ENCODE measurements around the gene REEP1. TPM values are rescaled to one million over a fixed set of nuclear protein-coding genes. Genes with fewer than 3 reads are reported as not detected.
A peak's percentile ranks its signal among the peaks of the same experiment; 100 is the strongest.

REEP1 gene
- total and polyA plus RNA-seq, 2 of the 13 experiments (the other 11 are each of a cell fraction or from before 2014, with no cell fraction given) = 0.27 TPM; not detected in 1

DNA sequence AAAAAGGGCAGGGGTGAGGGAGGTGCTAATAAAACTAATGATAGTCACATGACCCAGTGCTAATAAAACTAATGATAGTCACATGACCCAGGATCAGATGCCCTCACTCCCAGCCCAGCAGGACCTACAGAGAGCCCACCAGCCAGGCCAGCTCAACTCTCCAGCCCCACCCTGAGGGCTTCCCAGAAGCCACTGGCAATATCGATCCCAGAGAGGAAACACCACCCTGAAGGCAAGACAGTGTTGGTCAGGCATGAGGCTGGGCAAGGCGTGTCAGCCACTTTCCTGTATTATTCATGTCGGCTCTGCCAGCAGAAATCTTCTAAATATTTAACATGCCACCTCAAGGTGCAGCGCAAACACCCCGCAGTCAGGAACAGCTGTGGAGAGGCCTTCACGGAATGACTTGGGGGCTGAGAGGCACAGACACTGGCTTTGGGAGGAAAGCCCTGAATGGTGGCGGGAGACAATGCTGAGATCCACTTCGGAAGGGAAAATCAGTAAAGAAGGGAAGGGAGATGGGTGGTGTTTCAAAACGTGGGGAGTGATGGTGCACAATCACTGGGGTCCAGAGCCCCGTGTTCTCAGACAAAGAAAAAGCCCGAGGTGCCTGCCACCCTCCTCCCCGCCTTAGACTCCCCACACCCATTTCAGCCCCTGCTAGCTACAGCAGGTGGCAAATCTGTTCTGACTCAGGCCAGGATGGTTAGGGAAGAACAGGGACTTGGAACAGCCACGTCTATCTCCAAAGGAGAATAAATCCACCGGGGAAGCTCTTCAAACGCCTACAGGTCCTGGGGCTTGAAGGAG is 1.4 kb downstream of the REEP1 start (continued):
- TF ChIP-seq, protein P1, sequence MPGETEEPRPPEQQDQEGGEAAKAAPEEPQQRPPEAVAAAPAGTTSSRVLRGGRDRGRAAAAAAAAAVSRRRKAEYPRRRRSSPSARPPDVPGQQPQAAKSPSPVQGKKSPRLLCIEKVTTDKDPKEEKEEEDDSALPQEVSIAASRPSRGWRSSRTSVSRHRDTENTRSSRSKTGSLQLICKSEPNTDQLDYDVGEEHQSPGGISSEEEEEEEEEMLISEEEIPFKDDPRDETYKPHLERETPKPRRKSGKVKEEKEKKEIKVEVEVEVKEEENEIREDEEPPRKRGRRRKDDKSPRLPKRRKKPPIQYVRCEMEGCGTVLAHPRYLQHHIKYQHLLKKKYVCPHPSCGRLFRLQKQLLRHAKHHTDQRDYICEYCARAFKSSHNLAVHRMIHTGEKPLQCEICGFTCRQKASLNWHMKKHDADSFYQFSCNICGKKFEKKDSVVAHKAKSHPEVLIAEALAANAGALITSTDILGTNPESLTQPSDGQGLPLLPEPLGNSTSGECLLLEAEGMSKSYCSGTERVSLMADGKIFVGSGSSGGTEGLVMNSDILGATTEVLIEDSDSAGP (CRISPR knock-in tag; IDR thresholded peaks at IDR 0.05; ENCODE audit: borderline replicate concordance) = 0 out of 2 replicates have a peak, but pooled peaks have one; percentile 17
- no peak for TF ChIP-seq ZNF598 (CRISPR knock-in tag; IDR thresholded peaks at IDR 0.05; ENCODE audit: borderline replicate concordance)
- TF ChIP-seq, protein P2, sequence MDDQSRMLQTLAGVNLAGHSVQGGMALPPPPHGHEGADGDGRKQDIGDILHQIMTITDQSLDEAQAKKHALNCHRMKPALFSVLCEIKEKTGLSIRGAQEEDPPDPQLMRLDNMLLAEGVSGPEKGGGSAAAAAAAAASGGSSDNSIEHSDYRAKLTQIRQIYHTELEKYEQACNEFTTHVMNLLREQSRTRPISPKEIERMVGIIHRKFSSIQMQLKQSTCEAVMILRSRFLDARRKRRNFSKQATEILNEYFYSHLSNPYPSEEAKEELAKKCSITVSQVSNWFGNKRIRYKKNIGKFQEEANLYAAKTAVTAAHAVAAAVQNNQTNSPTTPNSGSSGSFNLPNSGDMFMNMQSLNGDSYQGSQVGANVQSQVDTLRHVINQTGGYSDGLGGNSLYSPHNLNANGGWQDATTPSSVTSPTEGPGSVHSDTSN (CRISPR knock-in tag; IDR thresholded peaks at IDR 0.05; ENCODE audit: borderline replicate concordance) = no peak

DNA sequence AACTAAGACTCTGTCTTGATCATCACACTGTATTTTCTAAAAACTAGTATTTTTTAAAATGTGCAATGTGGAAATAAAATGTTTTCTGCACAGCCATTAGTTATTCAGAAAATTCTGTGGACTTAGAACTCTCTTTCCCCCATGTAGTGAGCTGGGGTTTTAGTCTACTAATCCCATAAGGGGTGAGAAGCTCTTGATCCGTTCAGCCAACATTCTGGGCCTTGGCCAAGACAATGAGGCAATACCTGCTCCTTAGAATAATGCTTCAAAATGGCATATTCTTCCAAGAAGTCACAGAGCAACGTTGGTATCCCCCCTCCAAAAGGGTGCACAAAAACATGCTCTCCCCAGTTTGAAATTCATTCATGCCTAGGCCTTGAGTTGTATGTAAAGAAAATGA is 4.0 kb downstream of the REEP1 start:
- ChIA-PET CTCF (ENCODE audit: low intra/inter-chr PET ratio, low total read pairs) (no interaction called here), POLR2A (no interaction called here)
- Histone ChIP-seq H3K4me1 (ENCODE audit: insufficient read depth, low read length) (peaks cover 20% of the 10 kb centered on the region), H3K27me3 (ENCODE audit: control insufficient read depth in 1 of 2, insufficient read depth in 2 of 2, low read length in 2 of 2) (peaks cover 9 to 41% of the 10 kb centered on the region in 2 experiments), H3K4me2 (ENCODE audit: low read depth, low read length) (no peak overlapping the region), H3K4me3 (replicated peaks in 1 of 3; ENCODE audit: insufficient read depth in 1 of 3, low read depth in 2 of 3, low read length in 3 of 3) (no peak overlapping the region), H4K20me1 (ENCODE audit: insufficient read depth, low read length) (peaks cover 2% of the 10 kb centered on the region; the same call in 1 of the 2 replicates), H3K79me2 (ENCODE audit: insufficient read depth, low read length) (no peaks in the 10 kb centered on the region), H2AFZ (ENCODE audit: low read length) (no peak overlapping the region), H3K9ac (ENCODE audit: insufficient read depth, low read depth, low read length) (no peak overlapping the region), H3K36me3 (replicated peaks in 1 of 2; ENCODE audit: control insufficient read depth in 1 of 2, insufficient read depth in 2 of 2, low read length in 2 of 2) (no peaks in the 10 kb centered on the region), H3K9me3 (ENCODE audit: low read length) (no peaks in the 10 kb centered on the region), H3K27ac (ENCODE audit: extremely low read length, insufficient read depth, low read length) (no peak overlapping the region)
- ATAC-seq (no peak), DNase-seq (ENCODE audit: low spot score) (no peak), FAIRE-seq (no peak)
- in situ Hi-C loops (cut with HindIII; ENCODE audit: extremely low pct_ligation_motif_present, low pct_unique_long_range_greater_than_20kb) (no loop called here), intact Hi-C loops (cut with micrococcal nuclease; ENCODE audit: unreplicated experiment) (no loop called here)
- WGBS (ENCODE audit: low lambda C conversion rate) = 4% methylated on average over 2 of the region's 2 CpGs
- no TSS peak for BruUV-seq (replicated peaks)
- no peak for TF ChIP-seq POLR2AphosphoS5 (IDR thresholded peaks at IDR 0.05; ENCODE audit: low read depth, low read length)
- TF ChIP-seq SSRP1 (CRISPR knock-in tag; IDR thresholded peaks at IDR 0.05) = no peak
- TF ChIP-seq TGIF2 (CRISPR knock-in tag; IDR thresholded peaks at IDR 0.05) = no peak
- TF ChIP-seq ZBTB21 (CRISPR knock-in tag; IDR thresholded peaks at IDR 0.05) = no peak
- TF ChIP-seq CC2D1A (CRISPR knock-in tag; IDR thresholded peaks at IDR 0.05) = no peak
- no peak for TF ChIP-seq ZNF674 (CRISPR knock-in tag; IDR thresholded peaks at IDR 0.05; ENCODE audit: low read depth)
- no peak for TF ChIP-seq ZSCAN12 (CRISPR knock-in tag; IDR thresholded peaks at IDR 0.05)
- no peak for TF ChIP-seq ZNF790 (CRISPR knock-in tag; IDR thresholded peaks at IDR 0.05; ENCODE audit: borderline replicate concordance)
- no peak for TF ChIP-seq ZNF136 (CRISPR knock-in tag; IDR thresholded peaks at IDR 0.05; ENCODE audit: low read depth)
- TF ChIP-seq NFYC (CRISPR knock-in tag; IDR thresholded peaks at IDR 0.05) = no peak
- TF ChIP-seq RFXANK (CRISPR knock-in tag; IDR thresholded peaks at IDR 0.05) = no peak
- TF ChIP-seq, protein P3, sequence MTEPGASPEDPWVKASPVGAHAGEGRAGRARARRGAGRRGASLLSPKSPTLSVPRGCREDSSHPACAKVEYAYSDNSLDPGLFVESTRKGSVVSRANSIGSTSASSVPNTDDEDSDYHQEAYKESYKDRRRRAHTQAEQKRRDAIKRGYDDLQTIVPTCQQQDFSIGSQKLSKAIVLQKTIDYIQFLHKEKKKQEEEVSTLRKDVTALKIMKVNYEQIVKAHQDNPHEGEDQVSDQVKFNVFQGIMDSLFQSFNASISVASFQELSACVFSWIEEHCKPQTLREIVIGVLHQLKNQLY (CRISPR knock-in tag; IDR thresholded peaks at IDR 0.05) = no peak
